HG02852 (cell line): ENCODE measurements around the gene DYSF.
"Not testable (repeated sequence)": the region's sequence is repeated elsewhere in the genome, so short reads cannot be mapped to it uniquely, and the experiment has no call there.

Source experiments
- ATAC-seq: cut with Tn5 transposase; IDR thresholded peaks from one replicate; pipeline ENCODE4 v1.9.1; 2021; ENCODE audit warnings: mild to moderate bottlenecking, moderate library complexity; ENCODE audit not compliant: unreplicated experiment

The DYSF gene

DNA sequence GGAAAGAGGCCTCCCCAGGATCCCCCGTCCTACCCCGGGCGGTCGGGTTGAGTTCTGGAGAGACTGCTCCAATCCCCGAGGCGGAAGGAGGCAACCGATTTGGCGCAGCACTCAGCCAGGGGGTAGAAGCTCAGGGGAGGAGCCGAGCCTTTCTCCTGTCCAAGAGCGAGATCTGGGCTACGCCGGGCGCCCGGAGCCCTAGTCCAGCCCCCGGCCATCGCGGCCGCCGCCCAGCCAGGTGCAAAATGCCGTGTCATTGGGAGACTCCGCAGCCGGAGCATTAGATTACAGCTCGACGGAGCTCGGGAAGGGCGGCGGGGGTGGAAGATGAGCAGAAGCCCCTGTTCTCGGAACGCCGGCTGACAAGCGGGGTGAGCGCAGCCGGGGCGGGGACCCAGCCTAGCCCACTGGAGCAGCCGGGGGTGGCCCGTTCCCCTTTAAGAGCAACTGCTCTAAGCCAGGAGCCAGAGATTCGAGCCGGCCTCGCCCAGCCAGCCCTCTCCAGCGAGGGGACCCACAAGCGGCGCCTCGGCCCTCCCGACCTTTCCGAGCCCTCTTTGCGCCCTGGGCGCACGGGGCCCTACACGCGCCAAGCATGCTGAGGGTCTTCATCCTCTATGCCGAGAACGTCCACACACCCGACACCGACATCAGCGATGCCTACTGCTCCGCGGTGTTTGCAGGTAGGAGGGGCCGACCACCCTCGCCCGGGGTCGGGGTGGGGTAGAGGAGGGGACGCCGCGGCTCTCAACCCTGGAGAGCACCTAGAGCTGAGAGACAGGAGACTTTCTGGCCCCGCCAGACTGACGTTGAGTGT, at the start of gene DYSF:
TSS of gene DYSF (plus strand) at position 158 of the 817 bp plus-strand sequence.
- no peak for ATAC-seq

DNA sequence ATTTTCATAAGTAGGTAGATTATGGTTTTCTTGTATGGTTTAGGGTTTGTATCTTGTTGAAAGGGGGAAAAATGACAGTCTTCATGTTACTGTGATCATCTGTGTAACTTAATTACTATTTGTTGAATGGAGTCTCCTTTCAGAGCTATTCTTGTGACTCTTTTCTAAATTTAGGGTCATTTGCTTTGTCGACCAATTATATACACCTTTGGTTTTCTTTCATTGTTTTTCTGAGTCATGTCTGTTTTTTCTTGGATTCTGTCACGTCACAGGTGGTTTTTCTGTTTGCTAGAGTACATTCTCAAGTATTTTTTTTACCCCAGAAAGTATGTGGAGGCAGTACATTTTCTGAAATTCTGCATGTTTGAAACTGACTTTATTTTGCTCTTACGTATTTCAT, 43.8 kb upstream of the DYSF start:
- no peak for ATAC-seq

DNA sequence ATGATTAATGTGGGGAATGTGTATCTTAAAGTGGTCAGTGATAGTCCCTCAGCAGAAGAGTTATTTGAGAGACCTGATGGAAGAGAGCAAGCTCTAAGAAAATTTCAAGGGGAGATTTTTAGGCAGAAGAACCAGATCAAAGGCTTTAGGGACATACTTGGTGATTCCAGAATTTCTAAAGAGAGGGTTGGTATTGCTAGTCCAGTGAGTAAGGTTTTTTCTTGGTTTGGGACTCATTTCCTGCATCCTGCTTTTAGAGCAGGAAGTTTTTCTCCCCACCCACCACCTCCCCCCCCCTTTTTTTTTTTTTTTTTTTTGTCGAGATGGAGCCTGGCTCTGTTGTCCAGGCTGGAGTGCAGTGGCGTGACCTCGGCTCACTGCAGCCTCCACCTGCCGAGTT, 42.7 kb upstream of the DYSF start:
- ATAC-seq = no peak

DNA sequence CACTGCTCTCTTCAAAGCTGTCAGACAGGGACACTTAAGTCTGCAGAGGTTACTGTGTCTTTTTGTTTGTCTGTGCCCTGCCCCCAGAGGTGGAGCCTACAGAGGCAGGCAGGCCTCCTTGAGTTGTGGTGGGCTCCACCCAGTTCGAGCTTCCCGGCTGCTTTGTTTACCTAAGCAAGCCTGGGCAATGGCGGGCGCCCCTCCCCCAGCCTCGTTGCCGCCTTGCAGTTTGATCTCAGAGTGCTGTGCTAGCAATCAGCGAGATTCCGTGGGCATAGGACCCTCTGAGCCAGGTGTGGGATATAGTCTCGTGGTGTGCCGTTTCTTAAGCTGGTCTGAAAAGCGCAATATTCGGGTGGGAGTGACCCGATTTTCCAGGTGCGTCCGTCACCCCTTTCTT, 36.5 kb upstream of the DYSF start:
- ATAC-seq = not testable (repeated sequence)

DNA sequence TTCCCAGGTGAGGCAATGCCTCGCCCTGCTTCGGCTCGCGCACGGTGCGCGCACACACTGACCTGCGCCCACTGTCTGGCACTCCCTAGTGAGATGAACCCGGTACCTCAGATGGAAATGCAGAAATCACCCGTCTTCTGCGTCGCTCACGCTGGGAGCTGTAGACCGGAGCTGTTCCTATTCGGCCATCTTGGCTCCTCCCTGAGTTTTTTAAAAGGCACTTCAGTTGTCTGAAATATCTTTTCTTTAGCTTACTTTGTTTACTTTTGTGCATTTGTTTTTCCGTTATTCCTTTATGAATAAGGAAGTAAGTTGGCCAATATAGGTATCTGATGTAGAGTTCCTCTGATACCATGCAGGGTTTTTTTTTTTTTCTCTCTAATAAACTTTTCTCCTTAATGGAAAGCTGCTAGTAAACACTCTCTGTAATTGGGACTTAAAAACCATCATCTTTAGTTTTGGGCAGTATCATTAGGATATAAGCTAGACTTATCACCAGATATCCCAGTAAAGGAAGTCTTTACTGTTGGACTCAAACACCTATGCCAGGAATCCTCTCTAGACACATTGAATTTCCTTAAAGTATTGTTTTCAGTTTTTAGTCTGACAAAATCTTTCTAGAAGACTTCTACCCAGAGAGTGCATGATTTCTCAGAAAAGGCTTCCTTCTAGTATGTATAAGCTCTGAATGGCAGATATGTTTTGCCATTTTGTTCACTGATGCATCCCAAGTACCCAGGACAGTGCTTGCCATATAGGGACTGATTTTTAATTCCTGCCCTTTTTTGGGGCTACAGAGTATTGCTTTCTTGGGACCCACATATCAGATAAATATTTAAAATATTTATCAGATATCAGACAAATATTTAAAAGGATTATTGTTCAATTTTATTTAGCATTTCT, 35.8 kb upstream of the DYSF start:
- ATAC-seq = no peak

DNA sequence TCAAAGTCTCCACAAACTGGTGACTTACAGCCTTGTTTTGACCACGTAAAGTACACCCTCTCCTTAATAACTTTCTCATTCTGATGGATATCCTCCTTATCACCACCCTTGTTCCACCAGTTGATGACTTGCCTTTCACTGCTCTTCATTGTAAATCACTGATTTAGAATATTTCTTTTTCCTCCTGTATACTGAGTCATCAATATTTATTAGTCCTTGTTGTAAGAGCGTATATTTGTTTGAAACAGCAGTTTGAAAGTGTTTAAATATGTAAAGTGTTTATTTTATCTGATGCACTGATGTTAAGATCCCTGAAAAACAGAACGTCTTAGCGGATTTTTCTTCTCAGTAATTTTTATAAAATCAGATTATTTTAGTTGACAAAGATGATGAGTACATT, 34.2 kb upstream of the DYSF start:
- no peak for ATAC-seq

DNA sequence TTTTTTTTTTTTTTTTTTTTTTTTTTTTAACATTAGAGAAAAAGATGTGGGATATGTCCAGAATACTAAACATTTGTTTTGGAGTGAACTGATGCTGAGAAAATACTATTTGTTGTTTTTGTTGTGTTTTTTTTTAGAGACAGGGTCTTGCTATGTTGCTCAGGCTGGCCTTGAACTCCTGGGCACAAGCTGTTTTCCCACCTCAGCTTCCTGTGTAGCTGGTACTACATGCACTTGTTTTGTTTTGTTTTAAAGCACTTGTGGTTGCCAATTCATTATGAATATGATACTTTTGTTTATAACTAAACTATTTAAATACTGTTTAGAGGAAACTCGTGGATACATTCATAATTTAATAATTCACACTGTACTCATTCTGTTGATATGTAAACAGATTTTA, 33.4 kb upstream of the DYSF start:
- ATAC-seq = no peak

DNA sequence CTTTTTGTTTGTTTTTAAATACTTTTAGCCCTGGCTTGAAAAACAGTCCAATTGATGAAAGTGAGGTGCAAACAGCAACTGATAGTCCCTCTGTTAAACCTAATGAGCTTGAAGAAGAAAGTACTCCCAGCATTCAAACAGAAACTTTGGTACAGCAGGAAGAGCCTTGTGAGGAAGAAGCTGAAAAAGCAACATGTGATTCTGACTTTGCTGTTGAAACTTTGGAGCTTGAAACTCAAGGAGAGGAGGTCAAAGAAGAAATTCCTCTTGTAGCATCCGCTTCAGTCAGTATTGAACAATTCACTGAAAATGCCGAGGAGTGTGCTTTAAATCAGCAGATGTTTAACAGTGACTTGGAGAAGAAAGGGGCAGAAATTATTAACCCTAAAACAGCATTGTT, 30.6 kb upstream of the DYSF start:
- ATAC-seq = no peak

DNA sequence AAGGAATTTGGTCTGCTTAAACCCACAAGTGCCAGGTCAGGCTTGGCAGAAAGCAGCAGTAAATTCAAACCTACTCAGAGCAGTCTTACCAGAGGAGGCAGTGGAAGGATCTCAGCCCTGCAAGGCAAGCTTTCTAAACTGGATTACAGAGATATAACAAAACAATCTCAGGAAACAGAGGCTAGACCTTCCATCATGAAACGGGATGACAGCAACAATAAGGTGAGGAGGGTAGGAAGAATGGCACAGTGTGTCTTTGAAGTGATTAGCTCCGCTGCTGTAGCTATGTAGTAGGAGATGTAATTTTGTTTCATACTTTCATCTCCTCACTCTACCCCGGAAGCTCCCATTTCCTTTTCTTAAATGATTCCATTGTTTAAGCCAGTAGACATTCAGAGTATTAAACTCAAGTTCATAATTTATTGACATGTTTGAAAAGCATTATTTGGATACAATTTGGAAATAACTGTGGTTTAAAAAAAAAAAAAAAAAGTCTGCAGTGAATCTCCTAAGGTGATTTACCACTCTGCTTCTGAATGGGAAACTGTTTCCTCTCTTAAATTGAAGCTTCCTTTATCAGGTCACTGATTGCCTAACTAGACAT, 29.4 kb upstream of the DYSF start:
- no peak for ATAC-seq

DNA sequence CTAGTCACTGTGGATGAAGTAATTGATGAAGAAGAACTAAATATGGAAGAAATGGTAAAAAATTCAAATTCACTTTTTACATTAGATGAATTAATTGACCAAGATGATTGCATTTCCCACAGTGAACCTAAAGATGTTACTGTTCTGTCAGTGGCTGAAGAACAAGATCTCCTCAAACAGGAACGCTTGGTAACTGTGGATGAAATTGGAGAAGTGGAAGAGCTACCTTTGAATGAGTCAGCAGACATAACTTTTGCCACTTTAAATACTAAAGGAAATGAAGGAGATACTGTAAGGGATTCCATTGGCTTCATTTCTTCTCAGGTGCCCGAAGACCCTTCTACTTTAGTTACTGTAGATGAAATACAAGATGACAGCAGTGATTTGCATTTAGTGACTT, 26.6 kb upstream of the DYSF start:
- ATAC-seq = no peak

DNA sequence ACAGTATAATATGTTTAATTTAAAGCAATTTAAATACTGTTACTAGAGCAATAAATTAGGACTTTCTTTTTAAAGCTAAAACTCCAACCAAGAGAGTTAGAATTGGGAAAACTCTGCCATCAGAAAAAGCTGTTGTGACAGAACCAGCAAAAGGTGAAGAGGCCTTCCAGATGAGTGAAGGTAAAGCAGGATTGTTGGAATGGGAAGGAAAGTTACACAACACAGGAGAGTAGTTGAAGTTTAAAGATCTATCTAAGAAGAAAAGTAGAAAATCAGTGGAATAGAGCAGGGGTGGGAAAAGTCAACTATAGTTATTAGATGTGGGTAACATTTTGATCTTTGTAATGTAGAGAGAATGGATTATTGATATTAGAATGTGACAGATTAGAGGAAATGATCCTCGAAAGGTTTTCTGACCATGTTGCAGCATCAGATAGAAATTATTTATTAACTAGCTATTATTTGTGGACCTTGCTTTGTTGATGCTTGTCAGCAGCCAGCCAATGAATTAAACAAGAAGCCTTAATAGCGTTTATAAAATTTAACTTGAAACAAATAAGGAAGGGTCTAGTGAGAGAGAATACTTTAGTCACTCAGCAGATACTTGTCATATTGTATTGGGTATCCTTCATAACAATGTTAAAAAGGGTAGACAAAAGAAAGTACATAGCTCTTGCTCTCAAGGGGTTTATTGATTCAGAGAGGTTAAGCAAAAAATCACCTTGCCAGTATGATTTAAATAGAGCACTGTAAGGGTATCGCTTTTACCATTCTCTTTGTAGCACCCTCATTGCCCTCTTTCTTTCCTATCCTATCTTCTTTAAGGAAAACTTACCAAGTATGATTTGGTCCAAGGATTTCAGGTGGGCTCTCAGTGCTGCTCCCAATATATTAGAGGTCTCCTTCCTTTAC, 24.6 kb upstream of the DYSF start:
- ATAC-seq = no peak

DNA sequence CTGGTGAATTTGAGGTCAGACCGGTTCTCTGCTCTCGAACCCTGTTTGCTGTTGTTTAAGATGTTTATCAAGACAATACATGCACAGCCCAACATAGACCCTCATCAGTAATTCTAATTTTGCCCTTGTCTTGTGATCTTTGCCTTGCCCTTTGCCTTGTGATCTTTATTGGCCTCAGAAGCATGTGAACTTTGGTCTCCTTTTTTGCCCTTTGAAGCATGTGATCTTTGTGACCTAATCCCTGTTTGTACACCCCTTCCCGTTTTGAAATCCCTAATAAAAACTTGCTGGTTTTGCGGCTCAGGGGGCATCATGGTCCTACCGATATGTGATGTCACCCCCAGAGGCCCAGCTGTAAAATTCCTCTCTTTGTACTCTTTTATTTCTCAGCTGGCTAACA, 8.2 kb upstream of the DYSF start:
- ATAC-seq = not testable (repeated sequence)

DNA sequence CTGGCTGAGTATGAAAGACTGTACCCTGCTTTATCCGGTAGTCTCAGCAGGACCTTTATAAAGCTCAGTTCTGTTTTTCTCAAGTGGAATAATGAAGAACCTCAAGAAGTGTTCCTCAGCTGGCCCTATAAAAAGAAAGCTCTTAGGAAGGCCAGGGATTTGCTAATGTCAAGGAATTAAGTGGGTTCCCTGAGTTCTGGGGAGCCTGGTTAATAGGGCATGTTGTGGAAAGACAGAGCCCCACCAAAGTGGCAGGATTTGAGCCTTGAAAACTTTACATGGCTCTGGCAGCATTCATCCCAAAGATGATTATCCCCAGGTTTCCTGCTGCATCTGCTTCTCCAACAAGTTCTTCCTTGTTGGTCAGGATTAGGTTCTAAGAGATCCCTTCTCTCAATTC, 6.9 kb upstream of the DYSF start:
- ATAC-seq = no peak

DNA sequence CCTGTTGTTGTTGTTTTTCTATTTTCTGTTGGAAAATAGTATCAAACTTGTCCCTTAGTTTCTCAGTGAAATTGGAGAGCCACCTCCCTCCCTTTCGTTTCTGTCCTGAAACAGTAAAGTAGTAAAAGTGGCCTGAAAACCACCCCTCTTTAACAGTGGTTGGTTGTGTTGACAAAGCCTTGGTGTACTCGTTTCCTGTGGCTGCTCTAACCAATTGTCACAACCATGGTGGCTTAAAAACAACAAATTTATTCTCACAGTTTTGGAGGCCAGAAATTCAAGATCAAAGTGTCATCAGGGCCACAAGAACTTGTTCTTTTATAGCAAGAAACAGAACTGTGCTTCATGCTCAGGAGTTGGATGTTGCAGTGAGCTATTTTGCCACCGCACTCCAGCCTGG, 4.0 kb upstream of the DYSF start:
- no peak for ATAC-seq

DNA sequence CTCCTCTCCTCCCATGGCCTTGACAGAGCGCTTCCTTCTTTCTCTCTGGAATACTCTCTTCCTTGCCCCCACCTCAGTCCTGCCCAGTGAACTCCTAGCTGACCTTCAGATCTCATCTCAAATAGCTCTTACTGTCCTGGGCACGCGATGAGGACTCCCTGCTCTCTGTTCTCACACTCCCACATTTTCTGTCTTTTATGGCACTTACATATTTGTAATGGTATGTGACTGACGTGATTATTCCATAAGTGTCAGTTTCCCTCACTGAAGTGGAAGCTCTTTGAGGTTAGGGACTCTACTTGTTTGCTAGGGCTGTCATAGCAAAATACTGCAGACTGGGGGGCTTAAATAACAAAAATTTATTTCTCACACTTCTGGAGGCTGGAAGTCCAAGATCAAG, 1.7 kb upstream of the DYSF start:
- ATAC-seq = no peak

DNA sequence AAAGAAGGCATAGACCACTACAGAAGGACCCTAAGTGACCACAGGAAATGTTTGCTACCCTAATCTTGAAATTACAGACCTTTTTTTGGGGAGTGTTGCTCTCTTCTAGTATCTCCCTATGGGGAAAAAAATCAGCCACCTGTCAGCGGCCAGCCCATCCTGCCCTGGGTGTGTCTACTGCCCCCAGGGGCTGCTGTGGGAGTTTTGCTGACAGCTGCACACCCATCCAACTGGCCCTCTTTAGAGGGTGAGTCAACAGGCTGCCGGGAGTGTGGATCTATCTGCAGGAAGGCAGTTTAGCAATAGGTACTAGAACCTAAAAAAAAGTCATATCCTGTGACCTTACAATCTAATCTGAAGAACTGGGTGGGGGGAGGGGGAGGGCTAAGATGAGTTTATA, 796 bp upstream of the DYSF start:
- ATAC-seq = no peak

DNA sequence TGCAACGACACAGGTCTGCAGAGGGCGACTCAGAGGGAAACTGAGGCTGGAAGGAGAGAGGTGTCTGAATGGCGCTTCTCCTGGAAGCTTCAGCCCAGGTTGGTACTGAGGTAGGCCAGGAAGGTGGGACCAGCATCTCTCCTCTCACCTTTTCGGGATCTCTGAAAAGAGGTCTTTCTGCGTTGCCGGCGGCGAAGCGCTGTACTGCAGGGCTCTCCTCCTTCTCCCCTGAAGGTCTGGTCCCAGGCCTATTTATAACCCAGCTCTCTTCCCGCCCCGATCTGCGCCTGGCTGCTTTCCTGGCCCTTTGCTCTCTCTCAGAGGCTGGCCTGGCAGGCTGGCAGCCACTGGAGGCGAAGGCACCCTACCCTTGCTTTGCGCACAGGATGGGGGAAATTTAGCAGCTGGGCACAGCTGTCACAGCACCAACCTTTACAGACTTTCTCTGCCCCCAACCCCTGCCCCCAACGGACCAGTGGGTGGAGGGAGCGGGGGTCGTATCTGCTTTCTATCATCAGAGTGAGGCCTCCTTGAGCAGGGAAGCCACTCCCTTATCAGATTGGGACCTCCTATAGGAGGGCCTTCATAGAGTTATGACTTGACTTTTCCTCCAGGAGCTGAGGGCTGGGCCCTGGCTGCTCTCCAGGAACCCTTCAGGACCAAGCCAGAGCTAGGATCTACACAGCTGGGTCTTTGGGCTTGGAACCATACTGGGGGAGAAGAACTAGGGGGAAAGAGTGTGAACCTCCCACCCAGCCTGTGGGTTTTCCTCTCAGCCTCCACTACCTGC, 1.1 kb downstream of the DYSF start:
- ATAC-seq = no peak

DNA sequence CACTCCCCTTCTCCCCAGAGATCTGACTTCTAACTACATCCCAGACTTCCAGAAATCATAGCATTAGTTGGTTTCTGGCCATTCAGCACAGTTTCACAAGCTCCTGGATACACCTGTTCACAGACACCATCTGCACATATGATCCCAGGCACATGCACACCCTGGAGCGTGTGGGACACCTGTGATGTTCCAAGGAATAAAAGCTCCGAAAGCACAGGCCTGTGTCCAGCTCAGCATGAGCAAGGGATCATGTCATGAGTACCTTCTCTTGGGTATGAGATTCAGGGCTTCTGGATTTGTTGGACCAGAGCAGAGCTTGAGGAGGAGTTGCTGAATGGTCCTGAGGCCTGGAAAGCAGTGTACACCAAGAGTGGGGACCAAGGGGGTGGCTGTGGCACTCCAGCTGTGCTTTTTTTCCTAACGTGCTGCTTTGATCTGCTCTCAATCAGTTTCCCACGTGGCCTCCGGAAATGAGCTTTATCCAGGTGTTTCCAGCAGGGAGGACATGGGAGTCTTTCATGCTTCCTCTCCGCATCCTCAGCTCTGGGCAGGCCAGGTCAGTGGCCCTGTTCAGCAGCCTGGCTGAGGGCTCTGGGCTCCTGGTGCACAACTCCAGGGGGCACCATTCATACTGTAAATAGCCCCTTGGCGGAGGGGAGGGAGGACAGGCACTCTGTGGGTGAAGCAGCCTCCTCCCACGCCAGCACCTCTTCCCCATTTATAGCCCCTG, 1.8 kb downstream of the DYSF start:
- ATAC-seq = no peak
